DOHH2 (cell line): ENCODE data around the gene FDCSP.
"Not testable (repeated sequence)": the region's sequence is repeated elsewhere in the genome, so short reads cannot be mapped to it uniquely, and the experiment has no call there.

Experiments
- H3F3A ChIP-seq: fragments of 200-600 bp; sonication (generic), shearing (Covaris generic); 2 replicates; pipeline ENCODE4 v1.6.0; 2016; ENCODE audit warnings: antibody characterized with exemption, mild to moderate bottlenecking; ENCODE audit not compliant: control insufficient read depth, insufficient read depth
- H3K27ac ChIP-seq: fragments of 200-600 bp; sonication (generic); 2 replicates; pipeline ENCODE4 v1.5.1; 2014; ENCODE audit warnings: low read depth, mild to moderate bottlenecking, low read length, moderate library complexity
- H3K27me3 ChIP-seq: fragments of 200-600 bp; sonication (generic); 2 replicates; pipeline ENCODE4 v1.6.1; 2014; ENCODE audit warnings: mild to moderate bottlenecking, low read length, mixed read lengths; ENCODE audit not compliant: control insufficient read depth
- H3K36me3 ChIP-seq: fragments of 200-600 bp; sonication (generic); 2 replicates; pipeline ENCODE4 v1.6.1; 2014; ENCODE audit warnings: mild to moderate bottlenecking, low read length, moderate library complexity, mixed read lengths; ENCODE audit not compliant: control insufficient read depth
- H3K4me1 ChIP-seq: fragments of 200-600 bp; sonication (generic); 2 replicates; pipeline ENCODE4 v1.6.1; 2014; ENCODE audit warnings: mild to moderate bottlenecking, low read length, mixed read lengths; ENCODE audit not compliant: control insufficient read depth
- H3K4me2 ChIP-seq: fragments of 200-600 bp; sonication (generic); 2 replicates; pipeline ENCODE4 v1.6.0; 2014; ENCODE audit warnings: mild to moderate bottlenecking, low read length, moderate library complexity
- H3K4me3 ChIP-seq: fragments of 200-600 bp; sonication (generic); 2 replicates; pipeline ENCODE4 v1.5.1; 2014; ENCODE audit warnings: mild to moderate bottlenecking, low read length, mixed read lengths
- H3K79me2 ChIP-seq: fragments of 200-600 bp; sonication (generic); 2 replicates; pipeline ENCODE4 v1.6.1; 2014; ENCODE audit warnings: mild to moderate bottlenecking, low read length, mixed read lengths; ENCODE audit not compliant: control insufficient read depth
- H3K9me2 ChIP-seq: fragments of 200-600 bp; sonication (generic); replicated peaks from 2 replicates; pipeline ENCODE4 v1.6.1; 2014; ENCODE audit warnings: mild to moderate bottlenecking, low read length, mixed read lengths; ENCODE audit not compliant: control insufficient read depth
- H3K9me3 ChIP-seq: fragments of 200-600 bp; sonication (generic); 2 replicates; pipeline ENCODE4 v1.6.1; 2014; ENCODE audit warnings: antibody characterized with exemption, low read length, mixed read lengths; ENCODE audit not compliant: control insufficient read depth, insufficient read depth
- H4K20me1 ChIP-seq: fragments of 200-600 bp; sonication (generic); 2 replicates; pipeline ENCODE4 v1.6.0; 2014; ENCODE audit warnings: low read depth, mild to moderate bottlenecking, antibody characterized with exemption, low read length, moderate library complexity; ENCODE audit not compliant: control insufficient read depth, insufficient read depth
- EZH2phosphoT487 ChIP-seq: fragments of 200-600 bp; sonication (generic); IDR thresholded peaks from 2 replicates; pipeline ENCODE4 v1.6.1; 2017; ENCODE audit warnings: borderline replicate concordance, mild to moderate bottlenecking, antibody characterized with exemption, low read length, moderate library complexity, mixed read lengths
- TF ChIP-seq, protein P1 (sequence below): fragments of 200-600 bp; sonication (generic); IDR thresholded peaks from one replicate; pipeline ENCODE4 v1.5.1; 2014; ENCODE audit warnings: antibody characterized with exemption, mild to moderate bottlenecking, low read depth, low read length; ENCODE audit not compliant: poor library complexity, severe bottlenecking

FDCSP gene

DNA sequence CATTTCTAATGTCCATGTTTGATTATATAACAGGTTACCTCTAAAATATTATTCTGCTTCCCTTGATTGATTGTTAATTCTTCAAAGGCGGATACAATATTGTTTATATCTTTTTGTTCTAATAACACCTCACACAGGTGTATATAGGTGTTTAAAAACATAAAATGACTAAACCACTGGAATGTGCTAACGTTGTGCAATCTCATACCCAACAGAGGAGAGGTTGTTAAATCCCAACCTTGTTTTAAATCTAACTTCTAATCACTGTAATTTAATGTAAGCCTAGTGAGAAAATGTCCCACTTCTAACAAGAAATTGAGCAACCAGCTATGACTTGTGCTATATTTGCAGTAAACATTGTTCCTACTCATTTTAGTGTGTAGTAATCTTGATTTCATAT is 29.1 kb upstream of the FDCSP start:
- Histone ChIP-seq H3K79me2 (no peaks in the 10 kb centered on the region), H3K9me3 (no peaks in the 10 kb centered on the region), H3F3A (no peaks in the 10 kb centered on the region), H3K4me2 (no peak overlapping the region), H3K27ac (no peak overlapping the region), H3K9me2 (no peaks in the 10 kb centered on the region), H3K36me3 (no peaks in the 10 kb centered on the region), H4K20me1 (no peaks in the 10 kb centered on the region), H3K27me3 (no peaks in the 10 kb centered on the region), H3K4me3 (no peak overlapping the region), H3K4me1 (no peaks in the 10 kb centered on the region)
- TF ChIP-seq, protein P1, sequence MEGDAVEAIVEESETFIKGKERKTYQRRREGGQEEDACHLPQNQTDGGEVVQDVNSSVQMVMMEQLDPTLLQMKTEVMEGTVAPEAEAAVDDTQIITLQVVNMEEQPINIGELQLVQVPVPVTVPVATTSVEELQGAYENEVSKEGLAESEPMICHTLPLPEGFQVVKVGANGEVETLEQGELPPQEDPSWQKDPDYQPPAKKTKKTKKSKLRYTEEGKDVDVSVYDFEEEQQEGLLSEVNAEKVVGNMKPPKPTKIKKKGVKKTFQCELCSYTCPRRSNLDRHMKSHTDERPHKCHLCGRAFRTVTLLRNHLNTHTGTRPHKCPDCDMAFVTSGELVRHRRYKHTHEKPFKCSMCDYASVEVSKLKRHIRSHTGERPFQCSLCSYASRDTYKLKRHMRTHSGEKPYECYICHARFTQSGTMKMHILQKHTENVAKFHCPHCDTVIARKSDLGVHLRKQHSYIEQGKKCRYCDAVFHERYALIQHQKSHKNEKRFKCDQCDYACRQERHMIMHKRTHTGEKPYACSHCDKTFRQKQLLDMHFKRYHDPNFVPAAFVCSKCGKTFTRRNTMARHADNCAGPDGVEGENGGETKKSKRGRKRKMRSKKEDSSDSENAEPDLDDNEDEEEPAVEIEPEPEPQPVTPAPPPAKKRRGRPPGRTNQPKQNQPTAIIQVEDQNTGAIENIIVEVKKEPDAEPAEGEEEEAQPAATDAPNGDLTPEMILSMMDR = no peak
- TF ChIP-seq EZH2phosphoT487 = no peak

DNA sequence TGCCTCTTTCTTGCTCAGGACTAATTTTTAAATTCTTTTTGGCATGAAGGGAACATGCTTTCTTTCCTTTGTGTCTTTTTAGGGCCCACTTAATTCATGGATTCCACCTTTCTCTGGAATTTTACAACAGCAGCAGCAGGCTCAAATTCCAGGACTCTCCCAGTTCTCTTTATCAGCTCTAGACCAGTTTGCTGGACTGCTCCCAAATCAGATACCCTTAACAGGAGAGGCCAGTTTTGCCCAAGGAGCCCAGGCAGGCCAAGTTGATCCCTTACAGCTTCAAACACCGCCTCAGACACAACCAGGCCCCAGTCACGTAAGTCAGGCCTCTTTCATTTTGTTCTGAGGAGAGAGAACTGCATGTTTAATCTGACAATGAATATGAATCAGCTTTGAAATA is 28.1 kb upstream of the FDCSP start:
- TF ChIP-seq EZH2phosphoT487 = no peak
- TF ChIP-seq, protein P1 = no peak
- Histone ChIP-seq H3K4me3 (no peak overlapping the region), H3K4me2 (no peak overlapping the region)

DNA sequence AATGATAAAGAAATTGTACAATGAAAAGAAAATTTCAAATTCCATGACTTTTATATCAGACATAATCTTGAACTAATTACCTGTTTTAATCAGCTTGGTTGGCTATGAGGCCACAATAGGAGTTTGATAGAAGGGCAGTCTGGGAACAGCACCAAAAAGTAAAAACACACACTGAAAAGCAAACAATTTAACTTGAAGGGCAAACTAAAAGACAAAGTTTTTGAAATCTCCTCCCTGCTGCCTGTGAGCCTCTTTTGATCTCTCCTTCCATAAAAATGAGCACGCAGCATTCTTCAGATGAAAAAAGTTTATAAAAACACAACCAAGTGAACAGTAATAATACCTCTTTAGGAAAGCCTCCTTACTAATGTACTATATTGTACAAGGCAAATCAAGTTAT is 22.3 kb upstream of the FDCSP start:
- H3K9me2 ChIP-seq = no peaks in the 10 kb centered on the region
- no peaks in the 10 kb centered on the region for H3K9me3 ChIP-seq
- H3K4me3 ChIP-seq = no peak overlapping the region
- H3F3A ChIP-seq = no peaks in the 10 kb centered on the region
- TF ChIP-seq, protein P1 = no peak
- no peaks in the 10 kb centered on the region for H4K20me1 ChIP-seq
- no peaks in the 10 kb centered on the region for H3K79me2 ChIP-seq
- no peaks in the 10 kb centered on the region for H3K27me3 ChIP-seq
- H3K4me2 ChIP-seq = no peak overlapping the region
- no peaks in the 10 kb centered on the region for H3K4me1 ChIP-seq
- H3K27ac ChIP-seq = no peak overlapping the region
- no peaks in the 10 kb centered on the region for H3K36me3 ChIP-seq

More for the DNA sequence above, 28.1 kb upstream of the FDCSP start:
- H3K4me1 ChIP-seq = no peaks in the 10 kb centered on the region
- H3K36me3 ChIP-seq = no peaks in the 10 kb centered on the region
- H4K20me1 ChIP-seq = no peaks in the 10 kb centered on the region
- H3K9me2 ChIP-seq = no peaks in the 10 kb centered on the region
- no peaks in the 10 kb centered on the region for H3K79me2 ChIP-seq
- H3K9me3 ChIP-seq = no peaks in the 10 kb centered on the region
- H3K27ac ChIP-seq = no peak overlapping the region
- H3F3A ChIP-seq = no peaks in the 10 kb centered on the region
- no peaks in the 10 kb centered on the region for H3K27me3 ChIP-seq

DNA sequence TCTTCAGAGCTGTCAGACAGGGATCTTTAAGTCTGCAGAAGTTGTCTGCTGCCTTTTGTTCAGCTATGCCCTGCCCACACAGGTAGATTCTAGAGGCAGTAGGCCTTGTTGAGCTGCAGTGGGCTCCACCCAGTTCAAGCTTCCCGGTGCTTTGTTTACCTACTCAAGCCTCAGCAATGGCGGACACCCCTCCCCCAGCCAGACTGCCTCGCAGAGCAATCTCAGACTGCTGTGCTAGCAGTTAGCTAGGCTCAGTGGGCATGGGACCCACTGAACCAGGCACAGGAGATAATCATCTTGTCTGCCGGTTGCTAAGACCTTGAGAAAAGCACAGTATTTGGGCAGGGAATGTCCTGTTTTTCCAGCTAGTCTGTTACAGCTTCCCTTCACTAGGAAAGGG is 13.2 kb upstream of the FDCSP start:
- not testable (repeated sequence) for H3K36me3 ChIP-seq, H3K9me2 ChIP-seq, H3K4me3 ChIP-seq, H3K27me3 ChIP-seq, H3K4me2 ChIP-seq, H3K4me1 ChIP-seq, H3F3A ChIP-seq, H3K27ac ChIP-seq, H4K20me1 ChIP-seq, H3K9me3 ChIP-seq, H3K79me2 ChIP-seq

DNA sequence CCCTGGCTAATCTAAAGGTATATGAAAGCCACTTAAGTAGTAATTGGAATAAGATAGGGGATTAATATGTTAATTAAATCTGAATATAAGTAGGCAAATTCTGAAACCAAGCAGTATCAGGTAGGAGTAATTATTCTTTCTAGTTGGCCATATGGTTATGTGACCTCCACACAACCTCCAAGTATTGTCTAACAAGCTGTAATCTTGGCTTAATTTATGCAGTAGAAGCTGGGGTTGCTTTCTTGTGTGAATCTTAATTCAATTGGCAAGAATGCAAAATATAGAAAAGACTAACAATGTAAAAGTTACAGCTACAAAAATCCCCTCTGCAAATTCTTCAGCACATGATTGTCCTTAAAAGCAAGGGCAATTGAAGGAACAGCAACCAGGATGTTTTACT is 9.8 kb upstream of the FDCSP start:
- H3K27ac ChIP-seq, H3K4me2 ChIP-seq, H3K9me3 ChIP-seq, H4K20me1 ChIP-seq, H3F3A ChIP-seq, H3K36me3 ChIP-seq, H3K9me2 ChIP-seq, H3K27me3 ChIP-seq, H3K4me3 ChIP-seq, H3K4me1 ChIP-seq, H3K79me2 ChIP-seq: not testable (repeated sequence)

DNA sequence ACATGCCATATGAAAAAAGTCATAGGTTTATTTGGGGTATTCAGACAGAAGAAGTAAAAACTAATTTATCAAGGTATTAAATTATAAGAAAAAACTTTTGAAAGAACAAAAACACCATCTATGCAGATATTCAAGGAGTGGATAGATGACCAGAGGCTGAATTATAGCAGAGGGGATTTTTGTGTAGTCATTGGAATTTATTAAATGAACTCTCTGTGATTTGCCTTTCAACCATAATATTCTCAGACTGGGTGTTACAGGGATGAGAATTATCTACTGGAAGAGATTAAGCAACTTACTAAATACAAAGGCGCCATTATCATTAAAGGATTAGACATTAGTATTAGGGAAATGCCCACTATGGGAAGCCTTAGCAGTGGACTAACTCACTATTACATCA is 9.4 kb upstream of the FDCSP start:
- H3K27ac ChIP-seq, H3K4me3 ChIP-seq, H3K9me3 ChIP-seq, H3K36me3 ChIP-seq, H3K79me2 ChIP-seq, H3K4me1 ChIP-seq, H3K27me3 ChIP-seq, H4K20me1 ChIP-seq, H3K4me2 ChIP-seq, H3K9me2 ChIP-seq, H3F3A ChIP-seq: not testable (repeated sequence)
